IPS-18c (cell line): ENCODE data around the gene PXMP2.
"Not testable (repeated sequence)": the region's sequence is repeated elsewhere in the genome, so short reads cannot be mapped to it uniquely, and the experiment has no call there.

Experiments
- H3K4me3 ChIP-seq: 2 replicates; pipeline ENCODE4 v1.7.0; 2013; ENCODE audit warnings: low read depth, mild to moderate bottlenecking, low read length, moderate library complexity; ENCODE audit not compliant: insufficient read depth
- H3K9me3 ChIP-seq: one replicate; pipeline ENCODE4 v1.6.1; 2013; ENCODE audit warnings: mild to moderate bottlenecking, low read length, moderate library complexity; ENCODE audit not compliant: control insufficient read depth, insufficient read depth

PXMP2 gene

DNA sequence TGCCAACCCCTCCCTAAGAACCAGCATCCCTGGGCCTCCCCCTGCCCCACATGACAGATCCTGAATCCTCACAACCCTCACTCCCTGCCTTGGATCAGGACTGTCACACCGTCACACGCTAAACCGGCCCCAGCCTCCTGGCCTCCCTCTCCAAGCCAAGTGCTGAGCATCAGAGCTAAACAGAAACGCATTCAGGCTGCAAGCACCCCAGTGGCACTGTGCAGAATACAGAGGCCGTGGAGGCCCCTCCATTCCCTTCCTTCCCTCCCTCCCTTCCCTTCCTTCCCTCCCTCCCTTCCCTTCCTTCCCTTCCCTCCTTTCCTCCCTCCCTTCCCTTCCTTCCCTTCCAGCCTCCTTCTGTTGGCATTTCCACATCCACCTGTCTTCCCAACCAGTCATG is 12.8 kb upstream of the PXMP2 start:
- peaks cover 2% of the 10 kb centered on the region for H3K9me3 ChIP-seq

DNA sequence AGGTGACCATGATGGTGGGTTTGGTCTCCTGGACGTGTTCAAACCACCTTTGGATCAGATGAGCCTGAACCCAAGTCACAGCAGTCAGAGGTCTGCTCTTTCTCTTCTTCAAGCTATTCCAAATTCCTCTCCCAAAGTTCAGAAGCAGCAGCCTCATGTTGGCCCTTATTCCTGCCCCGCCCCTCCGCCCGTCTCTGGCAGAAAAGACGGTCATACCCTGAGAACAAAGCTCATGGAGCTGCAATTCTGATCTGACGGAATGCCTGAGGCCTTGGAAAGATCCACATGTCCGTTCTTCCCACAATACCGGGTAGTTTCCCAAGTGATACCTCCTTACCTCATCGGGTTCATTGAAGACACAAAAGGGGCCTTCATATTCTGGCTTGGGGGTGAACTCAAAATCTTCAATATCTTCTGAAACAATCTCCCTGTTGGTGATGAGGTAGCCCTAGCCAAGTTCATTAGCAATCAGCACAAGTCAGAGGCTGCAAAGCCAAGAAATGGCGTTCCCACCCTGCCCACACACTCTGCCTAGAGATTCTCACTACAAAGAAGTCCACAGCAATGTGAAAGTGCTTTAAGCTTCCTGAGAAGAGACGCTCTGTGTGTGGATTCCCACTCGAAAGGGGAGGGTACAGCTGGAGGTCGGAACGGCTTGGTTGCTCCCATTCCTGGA is 11.5 kb upstream of the PXMP2 start:
- H3K4me3 ChIP-seq = no peak overlapping the region
- H3K9me3 ChIP-seq = peaks cover 2% of the 10 kb centered on the region

More for the DNA sequence above, 12.8 kb upstream of the PXMP2 start:
- H3K4me3 ChIP-seq = no peak overlapping the region

DNA sequence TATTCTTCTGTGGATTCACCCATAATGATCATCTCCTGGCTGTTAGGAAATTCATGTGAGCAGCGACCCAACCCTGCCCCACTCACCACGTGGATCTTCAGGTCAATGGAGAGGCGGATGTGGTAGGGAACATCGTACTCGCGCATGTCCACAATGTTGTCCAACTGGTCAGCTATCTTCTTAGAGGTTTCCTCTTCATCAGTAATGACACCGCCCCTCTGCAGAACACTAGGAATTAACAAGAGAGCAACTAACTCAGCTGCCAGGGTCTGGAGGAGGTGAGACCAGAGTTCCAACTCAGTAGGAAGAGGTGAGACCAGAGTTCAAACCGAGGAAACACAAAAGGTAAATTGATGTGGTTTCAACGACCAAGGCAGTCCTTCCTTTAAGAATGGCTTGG is 9.9 kb upstream of the PXMP2 start:
- Histone ChIP-seq H3K4me3 (no peak overlapping the region), H3K9me3 (peaks cover 2% of the 10 kb centered on the region)

DNA sequence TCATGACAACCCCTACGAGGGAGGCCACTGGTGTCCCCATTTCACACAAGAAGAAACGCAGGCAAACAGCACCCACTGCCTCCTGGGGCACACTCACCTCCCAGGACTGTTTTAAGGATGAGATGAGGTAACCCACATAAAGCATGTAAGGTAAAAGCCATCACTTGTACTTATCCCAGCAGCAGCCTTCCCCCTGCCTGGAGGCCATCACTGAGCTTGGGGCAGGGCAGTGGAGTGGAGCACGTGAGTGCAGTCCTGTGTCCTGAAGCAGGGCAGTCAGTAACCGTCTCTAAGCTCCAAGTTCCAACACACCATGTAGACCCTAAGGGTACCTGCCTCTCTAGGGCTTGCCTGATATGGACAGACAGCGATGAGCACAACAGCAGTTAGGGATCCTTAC is 2.0 kb upstream of the PXMP2 start:
- H3K4me3 ChIP-seq = peak overlapping the region; percentile 4; the same call in 1 of the 2 replicates
- no peaks in the 10 kb centered on the region for H3K9me3 ChIP-seq

DNA sequence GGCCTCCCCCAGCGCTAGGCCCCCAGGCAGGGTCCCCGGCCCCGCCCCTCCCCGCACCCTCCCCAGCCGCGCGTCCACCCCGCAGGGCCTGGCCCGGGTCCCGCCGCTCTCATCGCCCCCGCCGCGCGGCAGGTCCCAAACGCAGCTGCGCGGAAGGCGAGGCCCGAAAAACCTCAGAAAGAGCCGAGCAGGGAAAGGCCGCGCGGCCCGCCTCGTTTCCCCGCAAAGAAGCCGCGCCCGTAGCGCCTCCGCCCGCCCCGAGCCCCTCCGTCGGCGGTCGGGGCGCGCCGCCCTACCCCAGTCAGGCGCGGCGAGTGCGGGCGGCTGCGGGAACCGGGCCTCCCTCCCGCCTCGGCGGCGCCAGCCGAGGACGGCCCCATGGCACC is 569 bp upstream of the PXMP2 start:
- H3K4me3 ChIP-seq = peak overlapping the region; percentile 68
- no peaks in the 10 kb centered on the region for H3K9me3 ChIP-seq

DNA sequence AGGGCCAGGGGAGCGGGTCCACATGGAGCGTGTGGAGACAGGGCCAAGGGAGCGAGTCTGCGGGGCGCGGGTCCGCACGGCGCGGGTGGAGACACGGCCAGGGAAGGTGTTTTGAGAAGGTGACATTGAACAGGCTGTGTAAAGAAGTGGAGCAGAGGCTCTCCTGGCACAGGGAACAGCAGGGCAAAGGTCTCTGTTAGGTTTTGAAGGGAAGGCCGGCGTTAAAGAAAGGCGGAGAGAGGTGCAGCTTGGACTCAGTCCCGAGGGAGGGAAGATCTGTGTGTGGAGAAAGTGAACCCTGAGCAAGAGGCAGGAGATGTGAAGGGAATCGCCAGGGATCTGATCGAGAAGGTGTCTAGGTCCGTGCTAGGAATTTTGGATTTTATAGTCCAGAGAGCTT is 1.8 kb downstream of the PXMP2 start:
- Histone ChIP-seq H3K9me3 (no peaks in the 10 kb centered on the region), H3K4me3 (no peak overlapping the region; the same call in 1 of the 2 replicates)

DNA sequence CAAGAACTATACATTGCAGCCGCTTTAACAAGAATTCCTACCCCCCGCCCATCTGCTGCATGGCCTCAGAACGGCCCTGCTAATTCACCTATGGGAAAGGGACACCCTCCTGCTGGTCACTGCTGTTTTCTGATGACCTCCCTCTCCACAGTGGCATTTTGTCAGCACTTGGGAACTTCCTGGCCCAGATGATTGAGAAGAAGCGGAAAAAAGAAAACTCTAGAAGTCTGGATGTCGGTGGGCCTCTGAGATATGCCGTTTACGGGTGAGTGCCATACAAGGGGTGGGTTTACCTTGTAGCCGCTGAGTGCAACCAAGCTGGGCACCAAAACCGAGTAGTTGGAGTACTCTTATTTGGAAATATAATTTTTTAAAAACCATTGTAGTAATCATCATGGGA is 2.7 kb downstream of the PXMP2 start:
- no peaks in the 10 kb centered on the region for H3K9me3 ChIP-seq
- no peak overlapping the region for H3K4me3 ChIP-seq

DNA sequence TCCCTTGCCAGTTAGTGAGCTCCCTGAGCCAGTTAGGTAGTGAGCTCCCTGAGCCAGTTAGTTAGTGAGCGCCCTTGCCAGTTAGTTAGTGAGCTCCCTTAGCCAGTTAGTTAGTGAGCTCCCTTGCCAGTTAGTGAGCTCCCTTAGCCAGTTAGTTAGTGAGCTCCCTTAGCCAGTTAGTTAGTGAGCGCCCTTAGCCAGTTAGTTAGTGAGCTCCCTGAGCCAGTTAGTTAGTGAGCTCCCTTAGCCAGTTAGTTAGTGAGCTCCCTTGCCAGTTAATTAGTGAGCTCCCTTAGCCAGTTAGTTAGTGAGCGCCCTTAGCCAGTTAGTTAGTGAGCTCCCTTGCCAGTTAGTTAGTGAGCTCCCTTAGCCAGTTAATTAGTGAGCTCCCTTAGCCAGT is 4.6 kb downstream of the PXMP2 start:
- H3K4me3 ChIP-seq, H3K9me3 ChIP-seq: not testable (repeated sequence)

DNA sequence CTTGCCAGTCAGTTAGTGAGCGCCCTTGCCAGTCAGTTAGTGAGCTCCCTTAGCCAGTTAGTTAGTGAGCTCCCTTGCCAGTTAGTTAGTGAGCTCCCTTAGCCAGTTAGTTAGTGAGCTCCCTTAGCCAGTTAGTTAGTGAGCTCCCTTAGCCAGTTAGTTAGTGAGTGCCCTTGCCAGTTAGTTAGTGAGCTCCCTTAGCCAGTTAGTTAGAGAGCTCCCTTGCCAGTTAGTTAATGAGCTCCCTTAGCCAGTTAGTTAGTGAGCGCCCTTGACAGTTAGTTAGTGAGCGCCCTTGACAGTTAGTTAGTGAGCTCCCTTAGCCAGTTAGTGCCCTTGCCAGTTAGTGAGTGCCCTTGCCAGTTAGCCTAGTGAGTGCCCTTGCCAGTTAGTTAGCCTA is 7.5 kb downstream of the PXMP2 start:
- H3K9me3 ChIP-seq, H3K4me3 ChIP-seq: not testable (repeated sequence)

DNA sequence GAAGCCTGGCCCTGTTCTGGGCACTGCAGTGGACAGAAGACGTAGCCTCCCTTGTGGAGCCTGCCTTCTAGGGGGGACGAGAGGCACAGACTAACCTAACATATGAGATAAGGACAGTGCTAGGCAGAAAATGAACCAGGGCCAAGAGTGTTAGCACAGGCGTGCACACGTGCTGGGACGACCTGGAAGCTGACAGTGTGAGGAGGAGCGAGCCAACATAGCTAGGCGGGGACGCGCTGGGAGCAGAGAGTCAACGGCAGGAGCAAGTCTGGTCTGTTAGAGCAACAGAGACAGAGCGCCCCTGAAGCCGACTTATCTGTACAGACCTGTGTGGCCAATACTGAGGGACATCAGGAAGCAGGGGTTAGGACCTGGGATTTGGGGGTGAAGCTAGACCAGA is 8.0 kb downstream of the PXMP2 start:
- Histone ChIP-seq H3K4me3 (no peak overlapping the region), H3K9me3 (no peaks in the 10 kb centered on the region)

DNA sequence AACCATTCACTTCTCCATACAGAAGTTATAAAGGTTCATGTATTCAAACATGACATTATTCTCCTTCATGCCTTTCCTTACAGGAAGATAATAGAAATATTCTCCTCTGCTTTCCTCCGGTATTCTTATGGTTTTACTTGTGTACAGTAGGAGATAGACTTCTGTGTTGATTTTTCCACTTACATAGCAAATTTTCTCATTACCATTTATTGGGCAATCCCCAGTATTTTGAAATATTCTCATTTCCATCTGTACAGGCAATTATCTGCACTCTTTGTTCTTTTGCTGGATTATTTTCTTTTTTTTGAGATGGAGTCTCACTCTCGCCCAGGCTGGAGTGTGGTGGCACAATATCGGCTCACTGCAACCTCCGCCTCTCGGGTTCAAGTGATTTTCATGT is 11.0 kb downstream of the PXMP2 start:
- no peaks in the 10 kb centered on the region for H3K9me3 ChIP-seq
- no peak overlapping the region for H3K4me3 ChIP-seq

DNA sequence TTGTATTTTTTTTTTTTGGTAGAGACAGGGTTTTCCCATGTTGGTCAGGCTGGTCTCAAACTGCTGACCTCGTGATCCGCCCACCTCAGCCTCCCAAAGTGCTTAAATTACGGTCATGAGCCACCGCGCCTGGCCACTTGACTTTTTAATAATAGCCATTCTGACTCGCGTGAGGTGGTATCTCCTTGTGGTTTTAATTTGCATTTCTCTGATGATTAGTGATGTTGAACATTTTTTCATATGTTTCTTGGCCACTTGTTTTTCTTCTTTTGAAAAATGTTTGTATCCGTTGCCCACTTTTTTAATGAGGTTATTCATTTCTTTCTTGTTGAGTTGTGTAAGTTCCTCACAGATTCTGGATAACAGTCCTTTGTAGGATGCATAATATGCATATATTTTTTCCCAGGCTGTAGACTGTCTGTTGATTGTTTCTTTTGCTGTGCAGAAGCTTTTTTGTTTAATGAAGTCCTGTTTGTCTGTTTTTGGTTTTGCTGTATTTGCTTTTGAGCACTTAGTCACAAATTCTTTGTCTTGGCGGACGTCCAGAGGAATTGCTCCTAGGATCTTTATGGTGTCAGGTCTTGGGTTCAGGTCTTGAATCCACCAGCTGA is 12.9 kb downstream of the PXMP2 start:
- H3K9me3 ChIP-seq = no peaks in the 10 kb centered on the region

DNA sequence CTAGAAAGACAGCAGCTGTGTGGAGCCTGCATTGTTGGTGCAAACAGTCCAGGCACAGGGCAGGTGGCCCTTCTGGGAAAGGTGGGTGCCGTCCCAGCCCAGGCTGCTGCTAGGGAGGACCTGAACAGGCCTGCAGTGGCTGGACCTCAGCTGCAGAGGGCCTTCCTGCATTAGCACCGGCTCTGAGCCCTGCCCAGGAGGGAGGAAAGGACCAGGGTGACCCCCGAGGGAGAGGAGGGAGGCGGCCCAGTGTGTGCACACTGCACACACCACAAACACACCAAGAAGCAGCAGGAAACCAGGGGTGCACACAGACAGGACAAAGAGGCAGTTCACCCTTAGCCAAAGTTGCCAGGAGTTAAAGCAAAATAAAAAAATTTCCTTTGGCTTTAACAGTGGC is 15.3 kb downstream of the PXMP2 start:
- Histone ChIP-seq H3K9me3 (no peaks in the 10 kb centered on the region), H3K4me3 (no peak overlapping the region)

More for the DNA sequence above, 12.9 kb downstream of the PXMP2 start:
- H3K4me3 ChIP-seq = no peak overlapping the region

DNA sequence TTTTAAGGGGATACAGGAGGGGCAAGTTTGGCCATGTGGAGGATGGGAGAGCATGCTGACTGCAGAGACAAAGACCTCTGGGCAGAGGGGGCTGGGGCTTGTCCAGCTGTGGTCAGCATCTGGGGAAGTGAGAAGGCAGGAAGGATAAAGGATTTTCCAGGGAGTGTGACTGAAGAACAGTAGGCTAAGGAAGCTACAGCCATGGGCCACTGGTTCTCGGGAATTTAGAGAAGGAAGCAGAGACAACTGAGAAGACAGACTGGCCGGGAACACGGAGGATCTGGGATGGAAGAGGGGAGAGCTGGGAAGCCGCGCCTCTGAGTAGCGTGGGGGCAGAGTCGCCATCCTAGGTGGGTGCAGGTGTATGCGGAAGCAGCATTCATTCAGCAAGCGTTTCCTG is 16.3 kb downstream of the PXMP2 start:
- H3K4me3 ChIP-seq = no peak overlapping the region
- H3K9me3 ChIP-seq = peaks cover 2% of the 10 kb centered on the region

DNA sequence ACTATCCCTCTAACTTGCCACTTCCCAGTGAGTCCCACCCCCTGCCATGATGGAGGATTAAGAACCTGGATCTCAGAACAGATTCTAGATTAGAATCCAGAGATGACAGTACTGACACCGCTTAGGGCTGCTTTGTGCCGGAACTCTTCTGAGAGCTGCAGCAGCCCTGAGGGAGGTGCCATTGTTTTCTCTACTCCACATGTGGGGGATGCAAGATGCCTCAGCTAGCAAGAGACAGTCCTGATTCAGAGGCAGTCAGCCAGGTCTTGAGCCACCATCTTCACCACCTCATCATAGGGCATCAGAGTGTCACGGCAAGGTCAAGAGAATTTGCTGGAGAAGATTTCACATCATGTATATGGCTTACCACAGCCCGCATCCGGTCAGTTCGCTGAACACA is 19.9 kb downstream of the PXMP2 start:
- H3K4me3 ChIP-seq = no peak overlapping the region
- peaks cover 2% of the 10 kb centered on the region for H3K9me3 ChIP-seq

DNA sequence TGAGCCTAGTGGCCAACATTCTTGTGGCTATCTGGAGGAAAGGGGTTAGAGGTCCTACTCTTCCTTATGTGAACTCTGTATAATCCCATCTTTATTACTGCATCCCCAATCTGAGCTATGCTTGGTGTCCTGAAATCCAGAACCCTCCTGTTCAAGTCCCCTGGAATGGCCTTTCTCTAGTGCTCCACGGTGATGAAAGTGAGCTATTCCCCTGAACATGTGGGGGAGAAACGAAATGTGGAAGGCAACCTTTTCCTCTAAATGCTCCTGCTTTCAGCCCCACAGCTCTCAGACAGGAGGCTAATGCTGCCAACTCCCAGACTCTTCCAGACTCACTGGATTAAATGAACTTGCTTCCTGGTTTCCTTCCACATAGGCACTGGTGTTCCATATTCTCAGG is 20.8 kb downstream of the PXMP2 start:
- Histone ChIP-seq H3K9me3 (peaks cover 2% of the 10 kb centered on the region), H3K4me3 (no peak overlapping the region)

DNA sequence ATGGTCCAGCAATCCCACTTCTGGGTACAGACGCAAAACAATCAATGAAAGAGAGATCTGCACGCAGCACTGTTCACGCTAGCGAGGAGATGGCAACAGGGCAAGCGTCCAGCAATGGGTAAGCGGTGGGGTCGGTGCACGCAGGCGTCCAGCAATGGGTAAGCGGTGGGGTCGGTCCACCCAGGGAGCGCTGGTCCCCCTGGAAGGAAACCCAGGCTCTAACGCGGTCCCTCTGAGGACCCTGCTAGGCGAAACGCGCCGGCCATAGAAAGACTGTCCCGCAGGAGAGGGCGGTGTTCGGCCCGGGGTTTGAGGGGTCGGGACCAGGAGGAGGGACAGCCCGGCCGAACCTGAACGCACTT is 22.6 kb downstream of the PXMP2 start:
- Histone ChIP-seq H3K4me3 (peak overlapping the region; percentile 90), H3K9me3 (peaks cover 2% of the 10 kb centered on the region)

DNA sequence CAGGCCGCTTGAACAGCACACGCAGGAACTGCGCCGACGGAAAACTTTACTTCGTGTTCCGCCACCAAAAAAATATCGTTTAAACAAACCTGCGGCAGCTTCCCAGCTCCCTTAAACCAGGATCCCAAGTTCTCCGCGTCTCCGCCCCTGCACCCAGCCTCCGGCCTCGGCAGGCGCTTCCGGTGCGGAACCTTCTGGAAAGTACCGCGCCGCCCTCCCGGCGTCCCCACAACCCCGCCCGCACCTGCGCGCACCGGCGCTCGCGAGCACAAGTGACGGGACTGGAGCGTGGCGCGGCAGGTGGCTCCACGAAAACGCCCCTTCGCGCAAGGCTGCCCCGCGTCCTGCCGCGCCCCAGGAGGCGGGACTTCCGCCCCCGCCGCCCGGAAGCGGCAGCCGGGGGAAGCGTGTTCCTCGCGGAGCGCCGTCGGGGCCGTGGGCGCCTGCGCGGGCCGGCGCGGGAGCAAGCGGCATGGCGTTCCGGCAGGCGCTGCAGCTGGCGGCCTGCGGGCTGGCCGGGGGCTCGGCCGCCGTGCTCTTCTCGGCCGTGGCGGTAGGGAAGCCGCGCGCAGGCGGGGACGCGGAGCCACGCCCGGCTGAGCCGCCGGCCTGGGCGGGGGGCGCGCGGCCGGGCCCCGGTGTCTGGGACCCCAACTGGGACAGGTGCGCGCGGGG is 23.2 kb downstream of the PXMP2 start, which contains the start of gene PGAM5:
Gene PGAM5 (plus strand): TSS at position 438 of the 675 bp plus-strand sequence. CDS start 35 bp downstream, at position 473.
- Histone ChIP-seq H3K9me3 (peaks cover 2% of the 10 kb centered on the region), H3K4me3 (peak within 1 kb of the TSS; percentile 90)
